HG02840 (cell line): Measurements from ENCODE around the gene IWS1.

Experiments
- ATAC-seq: cut with Tn5 transposase; IDR thresholded peaks from one replicate; pipeline ENCODE4 v1.9.1; 2021; ENCODE audit warnings: mild to moderate bottlenecking, moderate library complexity, moderate number of reproducible peaks; ENCODE audit not compliant: unreplicated experiment, low FRiP score

IWS1 gene

DNA sequence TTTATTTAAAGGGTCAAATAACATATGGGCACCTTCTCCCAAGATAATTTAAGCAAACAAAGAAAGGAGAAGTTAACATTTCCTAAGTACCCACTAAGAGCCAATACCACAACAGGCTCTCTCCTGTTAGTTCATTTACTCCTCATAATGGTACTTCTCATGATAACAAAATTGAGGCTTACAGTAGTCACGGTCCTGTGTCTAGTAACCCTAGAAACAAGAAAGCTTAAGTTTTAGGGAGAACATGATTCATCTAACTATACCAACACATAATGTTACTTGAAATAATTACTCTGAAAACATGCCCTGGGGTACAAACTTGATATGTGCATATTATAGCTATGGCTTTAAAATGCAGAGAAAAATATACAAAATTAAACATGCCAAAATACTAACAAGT lies 19.8 kb downstream of the IWS1 start:
- ATAC-seq = no peak

DNA sequence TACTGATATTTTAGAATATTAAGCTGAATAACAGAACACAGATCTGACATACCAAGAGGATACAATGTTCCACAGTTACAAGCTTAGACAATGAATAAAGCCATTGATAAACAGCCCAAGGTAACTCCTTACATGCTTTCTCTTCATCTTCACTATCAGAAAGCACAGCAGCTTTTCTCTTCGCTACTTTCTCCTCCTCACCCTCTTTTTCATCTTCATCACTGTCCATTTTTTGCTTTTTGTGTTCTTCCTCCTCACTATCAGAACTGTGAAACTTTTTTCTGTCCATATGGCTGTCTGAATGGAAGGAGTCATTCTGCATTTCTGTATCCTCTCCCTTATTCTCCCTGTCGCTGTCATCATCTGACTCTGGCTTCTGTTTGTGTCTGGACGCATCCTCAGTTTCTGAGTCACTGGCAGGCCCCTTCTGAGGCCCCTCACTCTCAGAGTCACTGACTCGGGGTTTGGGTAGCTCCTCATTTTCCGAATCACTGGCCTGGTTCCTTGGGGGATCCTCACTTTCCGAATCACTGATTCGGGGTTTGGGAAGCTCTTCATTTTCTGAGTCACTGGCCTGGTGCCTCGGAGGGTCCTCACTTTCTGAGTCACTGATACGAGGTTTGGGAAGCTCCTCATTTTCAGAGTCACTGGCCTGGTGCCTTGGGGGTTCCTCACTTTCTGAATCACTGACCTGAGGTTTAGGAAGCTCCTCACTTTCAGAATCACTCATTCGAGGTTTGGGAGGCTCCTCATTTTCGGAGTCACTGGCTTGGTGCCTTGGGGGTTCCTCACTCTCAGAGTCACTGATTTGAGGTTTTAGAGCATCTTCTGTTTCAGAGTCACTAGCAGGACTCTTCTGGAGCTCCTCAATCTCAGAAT lies 21.5 kb downstream of the IWS1 start:
- ATAC-seq = no peak

DNA sequence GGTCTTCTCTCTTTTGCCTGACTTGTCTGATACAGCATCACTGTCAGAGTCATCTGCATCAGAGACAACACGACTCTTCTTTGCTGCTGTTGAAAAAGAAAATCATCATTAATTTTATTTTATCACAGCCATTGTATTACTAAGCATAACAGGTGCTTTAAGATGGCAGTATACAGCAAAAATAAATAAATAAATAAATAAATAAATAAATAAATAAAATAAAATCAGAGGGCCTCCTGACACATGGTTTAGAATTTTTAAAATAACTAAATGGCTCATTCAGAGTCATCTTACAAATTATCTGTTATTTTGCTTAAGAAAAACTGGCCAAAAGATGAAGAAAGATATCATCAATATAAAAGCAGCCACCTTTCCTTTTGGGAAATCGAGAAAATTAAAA lies 22.8 kb downstream of the IWS1 start:
- ATAC-seq = no peak

DNA sequence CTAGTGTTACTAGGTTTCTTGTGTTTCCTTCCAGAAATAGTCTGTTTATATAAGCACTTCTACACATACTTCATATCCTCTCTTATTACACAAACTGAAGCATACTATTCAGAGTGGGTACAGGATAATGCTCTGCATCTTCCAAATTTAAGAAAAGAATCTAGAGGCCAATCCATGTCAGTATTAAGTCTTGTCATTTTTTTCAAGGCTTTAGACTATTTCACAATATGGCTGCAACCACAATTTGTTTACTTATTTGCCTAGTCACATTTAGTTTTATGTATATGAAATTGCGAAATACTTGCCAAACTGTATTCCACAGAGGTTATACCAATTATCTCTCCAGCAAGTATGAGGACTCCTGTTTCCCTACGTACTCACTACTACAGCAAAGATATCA lies 27.9 kb downstream of the IWS1 start:
- ATAC-seq = no peak

DNA sequence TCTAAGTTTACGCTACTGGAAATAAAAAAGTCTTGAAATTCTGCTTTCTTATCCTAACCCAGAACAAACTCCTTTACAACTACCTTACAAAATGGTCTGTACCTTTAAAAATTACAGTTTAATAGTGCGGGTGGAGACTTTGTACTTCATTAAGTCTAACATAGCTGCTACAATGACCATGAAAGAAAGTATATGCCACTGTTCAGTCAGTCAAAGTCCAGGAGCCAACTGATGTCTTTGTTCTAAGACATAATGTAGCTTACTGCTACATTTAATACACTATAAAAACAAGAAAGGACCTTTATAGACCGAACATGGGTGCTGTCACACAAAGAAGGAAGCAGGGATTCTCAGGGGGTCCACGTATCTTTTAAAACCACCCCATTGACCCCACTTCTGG lies 36.0 kb downstream of the IWS1 start:
- no peak for ATAC-seq

DNA sequence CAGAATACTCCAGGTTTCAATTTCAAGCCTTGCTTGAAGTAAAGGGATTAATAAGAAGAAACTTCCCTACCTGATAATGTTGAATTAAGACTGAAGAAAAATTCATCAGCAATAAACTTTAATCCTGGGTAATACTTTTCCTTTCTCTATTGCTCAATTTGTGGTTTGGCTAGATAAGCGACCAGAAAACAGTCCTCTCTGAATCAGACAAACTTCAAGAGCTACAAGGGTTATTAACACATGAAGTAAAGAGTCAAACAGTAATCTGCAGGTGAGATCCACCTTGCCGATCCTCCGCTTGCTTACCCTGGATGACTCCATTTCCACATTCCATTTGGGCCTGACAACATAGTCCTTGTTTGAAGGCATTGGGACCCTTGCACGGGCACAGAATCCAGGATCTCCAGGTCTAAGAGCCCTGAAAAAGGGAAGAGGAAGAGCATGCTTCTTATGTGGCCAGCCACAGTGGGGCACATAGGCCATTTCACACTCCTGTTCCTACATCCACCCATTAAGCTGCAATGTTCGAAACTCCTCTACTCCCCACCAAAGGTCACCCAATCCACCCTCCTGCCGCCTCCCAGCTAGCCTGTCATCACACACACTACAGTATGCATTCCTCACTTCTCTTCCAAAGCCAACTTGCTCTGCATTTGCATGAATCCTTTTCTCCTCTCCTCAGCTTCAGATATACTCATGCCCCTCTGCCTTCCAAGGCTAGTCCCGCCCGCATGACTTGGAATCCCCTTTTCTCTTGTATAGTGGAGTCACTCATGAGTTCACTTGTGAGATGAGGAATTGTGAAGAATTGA lies 39.8 kb downstream of the IWS1 start:
- no peak for ATAC-seq

DNA sequence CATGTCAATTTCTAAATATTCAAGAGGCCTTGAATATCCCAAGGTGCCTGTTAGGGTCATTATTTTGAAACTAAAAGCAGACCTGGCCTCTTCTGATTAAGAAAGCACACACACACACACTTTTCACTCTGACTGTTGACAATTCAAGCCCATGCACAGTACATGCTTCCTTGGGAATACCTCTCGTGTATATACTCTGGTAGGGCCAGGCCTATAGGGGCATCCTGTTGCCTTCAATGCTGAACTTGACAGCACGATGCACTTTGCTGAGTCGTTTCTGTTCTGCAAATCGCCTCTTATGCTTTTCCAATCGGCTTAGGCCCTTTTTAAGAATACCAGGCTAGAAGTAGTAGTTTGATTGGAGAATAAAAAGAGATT lies 40.6 kb downstream of the IWS1 start:
- no peak for ATAC-seq

DNA sequence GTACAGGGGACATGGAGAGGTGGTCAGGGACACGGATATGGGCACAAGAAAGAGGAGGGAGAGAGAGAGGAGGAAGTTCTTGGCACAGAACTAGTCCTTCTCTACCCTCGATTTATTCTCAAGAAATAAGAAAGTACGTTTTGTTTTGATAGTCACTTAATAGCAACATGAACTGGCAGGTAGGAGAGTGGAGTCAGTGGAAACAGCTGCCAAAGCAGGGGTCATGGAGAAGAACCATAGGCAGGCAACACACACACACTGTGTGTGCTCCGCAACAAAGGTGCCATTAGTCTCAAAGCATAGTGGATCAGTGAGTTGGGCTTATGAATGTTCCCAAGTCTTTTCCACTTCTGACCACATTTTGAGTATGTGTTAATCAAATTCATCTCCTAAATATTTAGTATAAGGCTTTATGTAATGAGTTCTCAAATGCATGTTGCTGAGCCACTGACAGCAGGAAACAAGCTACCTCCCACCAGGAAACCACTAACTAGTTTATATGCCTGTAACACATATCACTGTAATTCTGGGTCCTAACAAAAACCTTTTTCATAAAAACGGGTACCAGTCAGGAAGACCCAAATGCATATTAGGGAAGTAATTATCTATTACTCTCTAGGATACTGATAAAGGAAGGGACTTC lies 41.1 kb downstream of the IWS1 start:
- no peak for ATAC-seq

DNA sequence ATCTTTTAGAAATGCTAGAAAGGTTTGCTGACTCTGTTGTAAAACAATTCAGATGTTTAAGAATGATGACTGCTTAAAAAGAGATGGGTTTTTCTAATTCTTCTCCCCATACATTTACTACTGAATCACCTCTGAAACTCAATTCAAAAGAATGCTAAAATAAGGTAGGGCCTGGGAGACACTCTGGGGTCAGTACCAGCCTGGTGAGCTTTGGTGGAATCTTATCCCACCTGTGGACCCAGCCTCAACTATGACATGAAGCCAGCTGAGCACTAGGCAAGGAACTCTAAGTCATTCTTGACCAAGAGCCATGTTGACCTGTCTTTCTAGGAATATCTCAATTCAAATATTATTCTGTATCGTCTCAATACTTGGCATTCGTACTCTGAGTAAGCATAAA lies 44.3 kb downstream of the IWS1 start:
- no peak for ATAC-seq

DNA sequence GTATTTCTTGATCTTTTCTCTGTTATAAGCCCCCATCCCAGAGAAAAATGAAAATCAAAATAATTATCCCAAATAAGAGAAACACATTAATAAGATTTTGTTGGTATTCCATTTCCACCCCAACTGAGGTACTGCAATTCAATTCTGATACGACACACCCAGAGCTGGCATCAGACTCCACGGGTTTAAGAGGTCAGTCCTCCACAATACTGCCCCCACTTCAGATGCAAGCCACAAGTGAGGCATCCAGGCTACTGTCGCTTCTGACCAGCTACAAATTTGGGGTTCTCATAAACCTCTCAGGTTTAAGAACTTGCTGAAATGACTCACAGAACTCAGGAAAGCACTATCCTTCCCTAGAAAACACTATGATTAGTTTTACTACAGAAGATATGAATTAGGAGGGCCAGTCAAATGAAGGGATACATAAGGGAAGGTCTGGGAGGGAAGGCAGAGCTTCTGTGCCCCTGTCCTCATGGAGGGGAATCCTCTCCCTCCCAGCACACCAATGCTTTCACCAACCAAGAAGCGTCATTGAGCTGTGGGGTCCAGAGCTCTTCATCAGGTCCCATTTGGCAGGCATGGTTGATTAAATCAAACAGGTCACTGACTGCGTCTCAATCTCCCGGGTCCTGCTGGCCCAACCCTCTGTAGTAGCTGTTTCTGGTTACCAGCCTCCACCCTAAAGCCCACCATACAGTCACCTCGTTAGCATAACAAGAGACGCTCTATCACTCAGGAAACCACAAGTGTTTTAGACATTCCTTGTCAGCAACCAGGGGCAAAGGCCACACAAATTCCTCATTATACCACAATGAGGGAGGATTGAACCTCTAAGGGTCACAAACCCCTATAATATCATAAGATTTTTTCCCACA lies 46.2 kb downstream of the IWS1 start:
- no peak for ATAC-seq

DNA sequence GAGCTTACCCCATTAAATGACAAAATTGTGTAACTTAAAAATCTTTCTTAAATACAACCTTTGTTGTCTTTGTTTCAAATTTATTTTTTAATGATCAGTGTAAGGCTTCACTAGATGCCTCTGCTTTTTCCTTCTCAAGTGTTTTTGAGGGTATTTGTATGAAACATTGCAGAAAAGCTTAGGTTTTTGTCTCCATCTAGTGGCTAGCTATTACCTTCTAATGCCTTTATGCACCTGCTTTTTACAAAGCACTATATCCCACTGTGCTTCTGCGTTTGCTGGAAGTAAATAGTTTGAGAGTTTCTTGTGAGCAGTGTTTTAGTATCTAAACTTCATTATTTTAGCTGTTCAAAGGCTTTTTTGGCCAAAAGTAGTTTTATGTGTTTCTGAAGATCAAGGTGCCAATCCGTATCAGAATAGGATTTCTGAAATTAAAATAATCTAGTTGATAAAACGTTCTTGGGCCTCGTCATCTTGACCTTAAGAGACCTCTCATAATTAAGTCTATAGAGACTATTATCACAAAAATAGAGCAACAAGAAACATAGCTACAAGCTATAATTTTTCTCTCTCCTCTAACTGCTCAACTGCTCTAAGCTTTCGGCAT lies 47.0 kb downstream of the IWS1 start:
- ATAC-seq = no peak

DNA sequence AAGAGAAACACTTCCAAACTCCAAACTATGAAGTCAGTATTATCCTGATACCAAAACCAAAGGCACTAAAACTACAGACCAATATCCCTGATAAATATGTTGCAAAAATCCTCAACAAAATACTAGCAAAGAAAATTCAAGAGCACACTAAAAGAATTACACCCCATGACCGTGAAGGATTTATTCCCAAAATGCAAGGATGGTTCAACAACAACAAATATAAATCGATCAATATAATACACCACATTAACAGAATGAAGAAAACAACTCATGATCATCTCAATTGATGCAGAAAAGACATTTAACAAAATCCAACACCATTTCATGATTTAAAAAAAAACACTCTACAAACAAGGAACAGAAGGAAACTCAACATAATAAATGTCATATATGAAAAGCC lies 50.5 kb downstream of the IWS1 start:
- no peak for ATAC-seq

DNA sequence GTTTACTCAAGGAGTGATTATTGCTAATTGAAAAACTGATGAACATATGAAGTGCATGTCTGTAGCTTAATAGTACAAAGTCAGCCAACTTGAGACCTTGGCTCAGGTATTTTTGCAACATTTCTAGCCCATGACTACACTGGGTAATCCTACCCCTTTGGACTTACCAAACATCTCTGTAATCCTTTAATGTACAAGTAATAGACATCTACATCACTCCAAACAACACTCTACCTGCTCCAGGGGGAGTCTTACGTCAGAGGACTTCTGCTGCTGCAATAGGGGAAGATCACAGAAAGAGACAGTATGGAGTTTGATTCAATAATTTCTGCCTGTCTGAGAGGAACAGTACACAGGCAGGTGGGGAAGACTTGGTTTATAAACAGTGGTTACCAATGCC lies 54.0 kb downstream of the IWS1 start:
- no peak for ATAC-seq

DNA sequence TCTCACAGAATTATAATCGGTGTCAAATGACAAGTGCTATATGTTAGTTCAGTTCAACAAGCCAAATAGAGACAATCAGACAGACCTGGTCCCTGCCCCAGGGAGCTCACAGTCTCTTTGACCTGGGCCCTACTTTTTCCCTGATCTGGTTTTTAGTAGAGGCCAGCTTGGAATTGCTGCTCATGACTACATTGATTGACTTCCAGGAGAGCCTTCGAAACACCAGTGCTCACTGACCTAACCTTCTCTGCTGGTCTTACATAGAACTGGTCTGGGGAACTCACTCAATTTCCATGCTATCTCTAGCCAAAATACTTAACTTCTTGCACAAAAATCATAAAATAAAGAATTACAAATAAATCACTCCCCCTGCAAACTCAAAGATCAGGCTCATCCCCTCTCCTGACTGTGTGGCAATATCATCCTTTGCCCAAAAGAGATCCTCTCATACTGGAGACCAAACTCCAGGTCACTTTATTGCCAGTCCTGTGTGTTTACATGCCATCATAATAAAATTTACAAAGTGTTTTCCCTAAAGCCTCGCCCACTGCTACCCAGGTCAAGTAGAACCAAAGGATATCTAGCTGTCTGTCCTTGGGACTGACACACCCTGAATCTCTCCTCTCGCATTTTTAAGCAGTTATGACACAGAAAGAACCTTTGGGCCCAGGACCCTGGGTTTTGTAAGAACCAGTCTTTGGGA lies 54.9 kb downstream of the IWS1 start:
- no peak for ATAC-seq

DNA sequence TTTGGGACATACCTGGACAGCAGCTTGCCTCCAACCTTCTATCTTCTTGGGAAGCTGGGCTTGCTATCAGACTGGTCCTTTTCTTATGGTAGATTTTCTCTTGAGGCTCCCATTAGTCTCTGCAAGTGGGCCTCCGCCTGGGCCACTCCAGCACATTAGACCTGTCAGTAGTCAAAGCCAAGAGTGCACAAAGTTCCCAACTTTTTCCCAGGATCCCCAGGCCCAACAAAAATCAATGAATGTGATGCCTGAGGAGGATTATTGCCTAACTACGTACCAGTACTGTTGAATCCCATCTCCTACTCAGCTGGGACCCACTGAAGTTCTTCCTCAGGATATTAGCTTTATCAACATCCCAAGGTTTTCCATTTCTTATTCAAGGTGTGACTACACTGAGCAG lies 56.3 kb downstream of the IWS1 start:
- ATAC-seq = no peak

DNA sequence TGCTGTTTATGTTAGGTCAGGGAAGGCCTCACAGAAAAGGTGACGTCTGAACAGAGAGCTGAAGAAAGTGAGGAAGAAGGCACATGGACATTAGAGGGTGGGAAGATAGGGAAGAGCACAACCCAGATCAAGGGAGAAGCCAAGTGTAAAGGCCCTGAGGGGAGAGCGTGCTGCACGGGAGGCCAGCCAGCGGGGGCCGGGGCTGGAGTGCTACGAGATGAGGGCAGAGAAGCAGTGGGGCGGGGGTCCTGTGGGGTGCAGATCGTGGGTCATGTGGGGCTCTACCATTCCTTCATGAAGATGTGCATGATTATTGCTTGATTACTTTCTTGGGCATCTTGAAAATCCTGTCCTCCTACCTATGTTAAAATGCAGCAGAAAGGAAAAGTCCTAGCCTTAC lies 57.2 kb downstream of the IWS1 start:
- no peak for ATAC-seq

DNA sequence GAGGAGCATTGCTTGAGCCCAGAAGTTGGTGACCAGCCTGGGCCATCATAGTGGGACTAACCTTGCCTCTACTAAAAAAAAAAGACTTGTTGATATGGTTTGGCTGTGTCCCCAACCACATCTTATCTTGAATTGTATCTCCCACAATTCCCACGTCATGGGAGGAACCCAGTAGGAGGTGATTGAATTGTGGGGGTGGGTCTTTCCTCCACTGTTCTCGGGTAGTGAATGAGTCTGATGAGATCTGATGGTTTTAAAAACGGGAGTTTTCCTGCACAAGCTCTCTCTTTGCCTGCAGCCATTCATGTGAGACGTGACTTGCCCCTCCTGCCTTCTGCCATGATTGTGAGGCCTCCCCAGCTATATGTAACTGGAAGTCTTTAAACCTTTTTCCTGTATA lies 61.0 kb downstream of the IWS1 start:
- ATAC-seq = no peak

DNA sequence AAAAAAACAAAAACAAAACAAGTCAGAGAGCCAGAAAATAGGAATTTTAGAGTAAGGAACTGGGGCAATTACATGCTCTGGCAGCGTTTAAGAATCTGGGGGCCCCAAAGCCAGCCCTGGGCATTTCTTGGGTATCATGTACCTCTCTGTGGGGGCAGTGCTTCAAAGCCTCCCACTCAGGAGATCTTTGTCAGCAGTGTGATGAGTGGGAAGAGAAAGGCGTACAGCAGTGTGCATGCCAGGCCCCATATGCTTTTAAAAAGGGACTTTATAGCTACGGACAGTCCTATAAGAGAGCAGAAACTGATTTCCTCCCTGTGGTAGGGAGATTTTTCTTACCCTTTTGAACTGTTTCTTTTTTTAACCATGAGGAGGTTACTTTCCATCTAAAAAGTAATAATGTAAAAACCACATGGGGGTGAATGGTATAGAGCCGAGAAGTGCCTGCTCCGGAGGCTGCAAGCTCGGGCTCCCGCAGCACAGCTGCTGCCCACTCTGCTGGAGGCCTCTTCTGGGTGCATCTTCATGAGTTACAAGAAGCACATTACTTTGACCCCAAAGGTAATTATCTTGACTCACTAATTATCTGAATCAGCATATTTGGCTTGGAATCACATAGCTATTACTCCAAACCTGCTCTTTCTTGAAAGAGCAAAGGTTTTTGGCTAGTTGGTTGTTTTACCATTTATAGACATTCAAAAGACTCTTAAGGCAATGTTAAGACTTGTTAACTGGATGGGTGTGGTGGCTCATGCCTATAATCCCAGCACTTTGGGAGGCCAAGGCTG lies 61.6 kb downstream of the IWS1 start:
- ATAC-seq = no peak
